WTC11 (cell line): ENCODE results near the gene DOCK1.

Experiments used
- ARID4B ChIP-seq: sonication (generic); formaldehyde crosslinking; IDR thresholded peaks from 2 replicates; pipeline ENCODE4 v1.8.0; 2023; ENCODE audit warnings: missing genetic modification reagents, mild to moderate bottlenecking, borderline replicate concordance
- CREM ChIP-seq: sonication (generic); formaldehyde crosslinking; IDR thresholded peaks from 2 replicates; pipeline ENCODE4 v1.8.1; 2022; ENCODE audit warnings: mild to moderate bottlenecking, missing genetic modification reagents, moderate library complexity
- CTCF ChIP-seq: fragments of 200-600 bp; IDR thresholded peaks from 2 replicates; pipeline ENCODE4 v1.8.0; 2022; ENCODE audit warnings: antibody characterized with exemption
- JUN ChIP-seq: sonication (generic); formaldehyde crosslinking; IDR thresholded peaks from 2 replicates; pipeline ENCODE4 v1.8.0; 2023; ENCODE audit warnings: mild to moderate bottlenecking, missing genetic modification reagents
- TP53 ChIP-seq: sonication (generic); formaldehyde crosslinking; IDR thresholded peaks from 2 replicates; pipeline ENCODE4 v1.8.1; 2023; ENCODE audit warnings: mild to moderate bottlenecking, missing genetic modification reagents

GRCh38 chr10:127283017-127283416, 377.8 kb downstream of the DOCK1 start:
- TF ChIP-seq CTCF (no peak), CREM (CRISPR knock-in tag) (no peak), TP53 (CRISPR knock-in tag) (no peak), JUN (no peak), ARID4B (CRISPR knock-in tag) (no peak)
